ENCODE results near the gene LTBP1. TPM values are rescaled to one million over a fixed set of nuclear protein-coding genes. Genes with fewer than 3 reads are reported as not detected.

Gene LTBP1
- total RNA-seq, 1 experiment from 2014 or later: 12.5 TPM

GRCh38 chr2:33069894-33070651 is 123.3 kb downstream of the LTBP1 start:
- no TSS peak for BruUV-seq (replicated peaks)

GRCh38 chr2:33071591-33071990 is 124.8 kb downstream of the LTBP1 start:
- no peak for TF ChIP-seq SIN3A (IDR thresholded peaks at IDR 0.05; ENCODE audit: borderline replicate concordance, insufficient read depth, low read depth, low read length)
- TF ChIP-seq CTCF (IDR thresholded peaks at IDR 0.05): no peak
- TF ChIP-seq TCF7L2 (IDR thresholded peaks at IDR 0.05; ENCODE audit: low read depth, low read length): no peak
- TF ChIP-seq POLR2AphosphoS5 (IDR thresholded peaks at IDR 0.05; ENCODE audit: low read depth, low read length): no peak
- no peak for TF ChIP-seq REST (IDR thresholded peaks at IDR 0.05; ENCODE audit: insufficient read depth in 1 of 2, low read depth in 2 of 2, low read length in 1 of 2)
- DNase-seq (ENCODE audit: low read depth, low spot score): no peak
- in situ Hi-C loops (cut with HindIII; ENCODE audit: low pct_unique_long_range_greater_than_20kb, low sequenced_read_pairs) (no loop called here), intact Hi-C loops (cut with micrococcal nuclease; ENCODE audit: unreplicated experiment) (no loop called here)
- no TSS peak for BruUV-seq (replicated peaks)
- POLR2A ChIA-PET: no interaction called here
- Histone ChIP-seq H3K27ac (ENCODE audit: low read length) (no peak overlapping the region), H3K9me3 (ENCODE audit: control insufficient read depth, insufficient read depth, low read depth, low read length) (peaks cover 2% of the 10 kb centered on the region; the same call in 1 of the 2 replicates), H3K36me3 (ENCODE audit: control insufficient read depth, insufficient read depth, low read length) (no peaks in the 10 kb centered on the region), H3K27me3 (ENCODE audit: control insufficient read depth, insufficient read depth, low read length) (no peaks in the 10 kb centered on the region), H3K4me1 (ENCODE audit: control insufficient read depth, insufficient read depth, low read length) (peaks cover 13% of the 10 kb centered on the region; the same call in 1 of the 2 replicates), H3K4me3 (ENCODE audit: low read depth in 2 of 2, low read length in 2 of 2) (no peak overlapping the region)
- CTCF ChIA-PET: no interaction called here
- no peak for ATAC-seq

More at GRCh38 chr2:33069894-33070651, 123.3 kb downstream of the LTBP1 start:
- no peak for TF ChIP-seq TCF7L2 (IDR thresholded peaks at IDR 0.05; ENCODE audit: low read depth, low read length)
- no peak for TF ChIP-seq CTCF (IDR thresholded peaks at IDR 0.05)
- TF ChIP-seq POLR2AphosphoS5 (IDR thresholded peaks at IDR 0.05; ENCODE audit: low read depth, low read length): peak; percentile 63; the same call in 1 of the 2 replicates
- intact Hi-C loops (cut with micrococcal nuclease; ENCODE audit: unreplicated experiment) (no loop called here), in situ Hi-C loops (cut with HindIII; ENCODE audit: low pct_unique_long_range_greater_than_20kb, low sequenced_read_pairs) (no loop called here)
- peaks cover 2% of the 10 kb centered on the region; the same call in 1 of the 2 replicates for H3K9me3 ChIP-seq (ENCODE audit: control insufficient read depth, insufficient read depth, low read depth, low read length)
- H3K4me1 ChIP-seq (ENCODE audit: control insufficient read depth, insufficient read depth, low read length): peaks cover 13% of the 10 kb centered on the region; the same call in 1 of the 2 replicates
- DNase-seq (ENCODE audit: low read depth, low spot score) (peak; percentile 99), ATAC-seq (peak; percentile 98)
- ChIA-PET POLR2A (no interaction called here), CTCF (no interaction called here)
- peak overlapping the region in 1 of 2 experiments; percentile 28; a peak in 2 of 4 replicates for H3K4me3 ChIP-seq (ENCODE audit: low read depth in 2 of 2, low read length in 2 of 2)
- no peaks in the 10 kb centered on the region for H3K36me3 ChIP-seq (ENCODE audit: control insufficient read depth, insufficient read depth, low read length)
- H3K27ac ChIP-seq (ENCODE audit: low read length): peak overlapping the region; percentile 59
- no peaks in the 10 kb centered on the region for H3K27me3 ChIP-seq (ENCODE audit: control insufficient read depth, insufficient read depth, low read length)

All from Panc1 (cell line).